Naive B cell (primary cell): Measurements from ENCODE around the gene FALEC. TPM values are rescaled to one million over a fixed set of nuclear protein-coding genes. Genes with fewer than 3 reads are reported as not detected.
"Not testable (repeated sequence)": the region's sequence is repeated elsewhere in the genome, so short reads cannot be mapped to it uniquely, and the experiment has no call there.

ENCODE experiments used
- ATAC-seq, 2 donors: fragments of 150-1000 bp; cut with Tn5 transposase; 2 replicates each; pipeline ENCODE4 v1.10.0; 2021; ENCODE audit warnings: low read depth in 2 of 2, mild to moderate bottlenecking in 2 of 2, moderate library complexity in 2 of 2
- DNase-seq: peaks from one replicate; pipeline ENCODE4 v3.0.0; 2022
- H3K27ac Mint-ChIP-seq, 6 donors: one replicate each; pipeline ENCODE4 v1.8.0; 2020 to 2022; ENCODE audit warnings: mild to moderate bottlenecking in 6 of 6, mixed read lengths in 6 of 6, moderate library complexity in 5 of 6, inconsistent platforms in 2 of 6
- H3K27me3 Mint-ChIP-seq, 3 donors: one replicate each; pipeline ENCODE4 v1.8.0; 2021 to 2022; ENCODE audit warnings: mixed read lengths in 3 of 3, mild to moderate bottlenecking in 1 of 3
- H3K36me3 Mint-ChIP-seq, 2 donors: one replicate each; pipeline ENCODE4 v1.8.0; 2020 to 2022; ENCODE audit warnings: mixed read lengths in 2 of 2, inconsistent platforms in 1 of 2, mild to moderate bottlenecking in 1 of 2
- H3K4me1 Mint-ChIP-seq, 3 donors: one replicate each; pipeline ENCODE4 v1.8.0; 2020 to 2022; ENCODE audit warnings: mixed read lengths in 3 of 3, inconsistent platforms in 1 of 3, mild to moderate bottlenecking in 1 of 3, moderate library complexity in 1 of 3
- H3K4me3 Mint-ChIP-seq, 8 donors: one replicate each; pipeline ENCODE4 v1.8.0; 2020 to 2022; ENCODE audit warnings: mild to moderate bottlenecking in 8 of 8, mixed read lengths in 8 of 8, moderate library complexity in 8 of 8, inconsistent platforms in 2 of 8
- H3K9me3 Mint-ChIP-seq, 7 donors: one replicate each; pipeline ENCODE4 v1.8.0; 2020 to 2022; ENCODE audit warnings: mixed read lengths in 7 of 7, mild to moderate bottlenecking in 5 of 7, inconsistent platforms in 2 of 7, moderate library complexity in 1 of 7
- polyA plus RNA-seq, 6 donors: library from polyadenylated mRNA; unstranded; fragments of 300-500 nt; fragmentation: Illumina TruSeq; gene quantifications; one replicate each; pipeline ENCODE4 v1.2.3, GENCODE V29; 2021; ENCODE audit warnings: low read depth in 6 of 6

Gene FALEC
- polyA plus RNA-seq, 6 donors from 2014 or later, result 0.68 to 2.6 (median 1.3) TPM; not detected in 2

GRCh38 chr1:150578272-150579109 is 62.9 kb downstream of the FALEC start:
- H3K27me3 Mint-ChIP-seq, result no peaks in the 10 kb centered on the region
- peaks cover 0 to 1% (median 0%) of the 10 kb centered on the region in 7 donors for H3K9me3 Mint-ChIP-seq
- H3K27ac Mint-ChIP-seq, result peak overlapping the region; percentile 93 to 99 (median 96)
- no peak for DNase-seq
- peaks cover 29 to 39% of the 10 kb centered on the region in 2 donors for H3K36me3 Mint-ChIP-seq
- H3K4me3 Mint-ChIP-seq, result peak overlapping the region; percentile 90 to 99 (median 97)
- peaks cover 42 to 56% (median 51%) of the 10 kb centered on the region in 3 donors for H3K4me1 Mint-ChIP-seq
- ATAC-seq, result no peak

- H3K36me3 Mint-ChIP-seq, result peaks cover 29 to 39% of the 10 kb centered on the region in 2 donors
- H3K4me1 Mint-ChIP-seq, result peaks cover 41 to 56% (median 44%) of the 10 kb centered on the region in 3 donors
- peak within 1 kb of the TSS; percentile 96 to 99 (median 98) for H3K27ac Mint-ChIP-seq
- H3K4me3 Mint-ChIP-seq, result peak within 1 kb of the TSS; percentile 90 to 99 (median 97)
- no peaks in the 10 kb centered on the region for H3K27me3 Mint-ChIP-seq
- H3K9me3 Mint-ChIP-seq, result peaks cover 0 to 1% (median 0%) of the 10 kb centered on the region in 7 donors
- ATAC-seq (peak; percentile 90), DNase-seq (peak; percentile 91)
Measured at GRCh38 chr1:150579110-150579944, 63.8 kb downstream of the FALEC start, which contains the start of gene MCL1. Gene MCL1 (minus strand): TSS chr1:150579610. CDS start chr1:150579530, 80 bp downstream.

DNA sequence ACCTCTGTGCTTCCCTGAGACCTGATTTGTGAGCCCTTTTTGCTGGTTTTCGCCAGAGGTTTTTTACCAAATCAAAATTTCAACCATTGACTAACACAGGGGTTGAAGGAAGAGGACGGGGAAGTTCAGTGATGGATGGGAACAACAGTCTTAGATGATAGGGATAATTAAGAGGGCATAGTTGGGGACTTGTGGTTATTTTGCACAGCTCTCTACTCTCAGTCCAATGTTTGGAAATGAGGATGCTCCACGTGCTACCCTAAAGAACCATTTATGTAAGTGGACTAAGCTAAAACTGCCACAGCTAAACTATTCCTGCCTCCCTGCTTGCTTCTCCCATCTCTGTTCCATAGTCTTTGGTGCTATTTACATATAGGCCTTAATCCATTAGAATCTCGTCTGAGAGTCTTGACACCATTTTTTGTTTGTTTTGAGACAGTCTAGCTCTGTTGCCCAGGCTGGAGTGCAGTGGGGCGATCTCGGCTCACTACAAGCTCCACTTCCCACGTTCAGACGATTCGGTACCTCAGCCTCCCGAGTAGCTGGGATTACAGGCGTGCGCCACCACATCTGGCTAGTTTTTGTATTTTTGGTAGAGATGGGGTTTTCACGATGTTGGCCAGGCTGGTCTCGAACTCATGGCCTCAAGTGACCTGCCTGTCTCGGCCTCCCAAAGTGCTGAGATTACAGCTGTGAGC is 64.5 kb downstream of the FALEC start:
- Mint-ChIP-seq H3K27me3 (no peaks in the 10 kb centered on the region), H3K36me3 (peaks cover 29 to 35% of the 10 kb centered on the region in 2 donors), H3K4me3 (peak overlapping the region; percentile 90 to 99 (median 95)), H3K27ac (peak overlapping the region; percentile 6 to 98 (median 93)), H3K4me1 (peaks cover 33 to 49% (median 37%) of the 10 kb centered on the region in 3 donors), H3K9me3 (peaks cover 0 to 1% (median 0%) of the 10 kb centered on the region in 7 donors)
- ATAC-seq (peak; percentile 1 to 5), DNase-seq (no peak)

- not testable (repeated sequence) for DNase-seq, H3K27me3 Mint-ChIP-seq, ATAC-seq, H3K9me3 Mint-ChIP-seq
- H3K4me1 Mint-ChIP-seq, result peaks cover 26 to 41% (median 32%) of the 10 kb centered on the region in 3 donors
- peak overlapping the region in 6 of 8 donors; percentile 21 to 99 (median 92) for H3K4me3 Mint-ChIP-seq
- H3K27ac Mint-ChIP-seq, result peak overlapping the region in 4 of 6 donors; percentile 93 to 98 (median 94)
- H3K36me3 Mint-ChIP-seq, result peaks cover 21 to 27% of the 10 kb centered on the region in 2 donors
Measured at GRCh38 chr1:150580966-150581365, 65.4 kb downstream of the FALEC start.

DNA sequence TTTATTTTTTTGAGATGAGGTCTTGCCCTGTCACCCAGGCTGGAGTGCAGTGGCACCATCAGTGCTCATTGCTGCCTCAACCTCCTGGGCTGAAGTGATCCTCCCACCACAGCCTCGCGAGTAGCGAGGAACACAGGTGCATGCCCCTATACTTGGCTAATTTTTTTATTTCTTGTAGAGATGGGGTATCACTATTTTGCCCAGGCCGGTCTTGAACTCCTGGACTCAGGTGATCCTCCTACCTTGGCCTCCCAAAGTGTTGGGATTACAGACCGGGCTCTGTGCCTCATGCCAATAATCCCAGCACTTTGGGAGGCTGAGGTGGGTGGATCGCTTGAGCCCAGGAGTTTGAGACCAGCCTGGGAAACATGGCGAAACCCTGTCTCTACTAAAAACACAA is 65.9 kb downstream of the FALEC start:
- H3K9me3 Mint-ChIP-seq, ATAC-seq, H3K27me3 Mint-ChIP-seq, DNase-seq: not testable (repeated sequence)
- peaks cover 26 to 37% (median 29%) of the 10 kb centered on the region in 3 donors for H3K4me1 Mint-ChIP-seq
- H3K4me3 Mint-ChIP-seq, result peak overlapping the region in 1 of 8 donors; percentile 99
- peaks cover 19 to 23% of the 10 kb centered on the region in 2 donors for H3K36me3 Mint-ChIP-seq
- peak overlapping the region in 1 of 6 donors; percentile 98 for H3K27ac Mint-ChIP-seq

DNA sequence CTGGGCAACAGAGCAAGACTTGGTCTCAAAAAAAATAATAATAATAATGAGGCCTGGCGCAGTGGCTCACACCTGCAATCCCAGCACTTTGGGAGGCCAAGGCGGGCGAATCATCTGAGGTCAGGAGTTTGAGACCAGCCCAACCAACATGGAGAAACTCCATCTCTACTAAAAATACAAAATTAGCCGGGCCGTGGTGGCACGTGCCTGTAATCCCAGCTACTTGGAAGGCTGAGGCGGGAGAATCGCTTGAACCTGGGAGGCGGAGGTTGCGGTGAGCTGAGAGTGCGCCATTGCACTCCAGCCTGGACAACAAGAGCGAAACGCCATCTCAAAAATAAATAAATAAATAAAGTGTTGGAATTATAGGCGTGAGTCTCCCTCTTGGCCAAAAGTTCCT is 66.4 kb downstream of the FALEC start:
- Mint-ChIP-seq H3K36me3 (peaks cover 15 to 18% of the 10 kb centered on the region in 2 donors), H3K4me1 (peaks cover 23 to 34% (median 29%) of the 10 kb centered on the region in 3 donors), H3K4me3 (peak overlapping the region in 1 of 8 donors; percentile 37), H3K27ac (peak overlapping the region in 1 of 6 donors; percentile 22)
- DNase-seq, H3K27me3 Mint-ChIP-seq, H3K9me3 Mint-ChIP-seq, ATAC-seq: not testable (repeated sequence)

DNA sequence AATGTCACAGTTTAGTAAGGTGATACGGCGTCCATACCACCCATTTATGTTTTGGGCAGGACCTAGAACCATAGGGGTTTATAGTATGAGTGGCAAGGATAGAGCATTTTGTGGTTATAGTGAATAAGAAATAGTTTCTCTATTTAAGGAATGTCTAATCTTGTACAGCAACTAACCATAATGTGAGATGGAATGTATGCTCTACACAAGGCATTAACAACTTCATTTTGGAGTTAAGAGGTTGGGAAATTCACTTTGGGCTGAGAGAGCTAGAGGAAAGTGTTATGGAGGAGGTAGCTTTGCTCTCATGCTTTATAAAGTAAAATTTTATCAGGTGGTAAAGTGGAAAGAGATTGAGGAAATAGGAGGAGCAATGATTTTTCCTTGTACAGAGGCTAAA is 66.8 kb downstream of the FALEC start:
- Mint-ChIP-seq H3K27ac (peak overlapping the region in 2 of 6 donors; percentile 22 to 67), H3K27me3 (no peaks in the 10 kb centered on the region), H3K36me3 (peaks cover 11 to 14% of the 10 kb centered on the region in 2 donors), H3K9me3 (peaks cover 0 to 1% (median 0%) of the 10 kb centered on the region in 7 donors), H3K4me1 (peaks cover 20 to 32% (median 28%) of the 10 kb centered on the region in 3 donors), H3K4me3 (no peak overlapping the region)
- DNase-seq (no peak), ATAC-seq (no peak)

Other genes with a start within 250 kb of the FALEC start
- gene APH1A, start 246.7 kb upstream of the FALEC start, polyA plus RNA-seq, result 100 to 1,000 TPM in 2 of 6 donors, 10 to 100 TPM in 4; 81.7 to 106 (median 91.3) TPM
- 1 to 10 TPM; 1.0 to 3.8 (median 2.0) TPM for gene C1orf54, start 243.0 kb upstream of the FALEC start, polyA plus RNA-seq
- under 1 TPM in 1 of 6 donors, not detected in 5; 0.22 TPM for gene CIART, start 233.2 kb upstream of the FALEC start, polyA plus RNA-seq
- 10 to 100 TPM; 62.4 to 93.0 (median 82.4) TPM for gene MRPS21, start 221.9 kb upstream of the FALEC start, polyA plus RNA-seq
- gene PRPF3, start 194.2 kb upstream of the FALEC start, polyA plus RNA-seq, result 10 to 100 TPM; 13.0 to 38.7 (median 14.6) TPM
- 10 to 100 TPM in 5 of 6 donors, 1 to 10 TPM in 1; 2.6 to 49.9 (median 28.6) TPM for gene RPRD2, start 151.6 kb upstream of the FALEC start, polyA plus RNA-seq
- 10 to 100 TPM; 31.7 to 49.6 (median 37.4) TPM for gene TARS2, start 28.3 kb upstream of the FALEC start, polyA plus RNA-seq
- gene ECM1, start 7.6 kb upstream of the FALEC start, polyA plus RNA-seq, result not detected
- not detected for gene ADAMTSL4, start 33.7 kb downstream of the FALEC start, polyA plus RNA-seq
- 100 to 1,000 TPM in 2 of 6 donors, 10 to 100 TPM in 4; 44.8 to 110 (median 95.1) TPM for gene MCL1, start 63.9 kb downstream of the FALEC start, polyA plus RNA-seq
- 10 to 100 TPM; 57.1 to 85.2 (median 72.9) TPM for gene ENSA, start 113.9 kb downstream of the FALEC start, polyA plus RNA-seq
- gene GOLPH3L, start 181.4 kb downstream of the FALEC start, polyA plus RNA-seq, result 10 to 100 TPM; 10.1 to 27.8 (median 24.4) TPM
- under 1 TPM in 1 of 6 donors, not detected in 5; 0.56 TPM for gene HORMAD1, start 205.1 kb downstream of the FALEC start, polyA plus RNA-seq